Activated T-cell treated with anti-CD3 and anti-CD28 coated beads, Interleukin-2, amount 50 U/mL, for 72 hours (primary cell): ENCODE results near the gene PAX3. TPM values are rescaled to one million over a fixed set of nuclear protein-coding genes. Genes with fewer than 3 reads are reported as not detected.

Experiments
- ATAC-seq, 2 donors: fragments of 150-1000 bp; cut with Tn5 transposase; replicated peaks in 1 of 2; 2 replicates each; pipeline ENCODE4 v1.10.0; 2021; ENCODE audit warnings: moderate library complexity in 2 of 2, mild to moderate bottlenecking in 1 of 2
- DNase-seq, 2 donors: peaks; one replicate each; pipeline ENCODE4 v3.0.0; 2021 to 2022; ENCODE audit warnings: mixed read lengths in 1 of 2
- H3K27ac Mint-ChIP-seq: one replicate; pipeline ENCODE4 v1.8.0; 2022; ENCODE audit warnings: mild to moderate bottlenecking, moderate library complexity, mixed read lengths
- H3K27me3 Mint-ChIP-seq: one replicate; pipeline ENCODE4 v1.8.0; 2022; ENCODE audit warnings: low read depth, mixed read lengths
- H3K36me3 Mint-ChIP-seq, 2 donors: one replicate each; pipeline ENCODE4 v1.8.0; 2022; ENCODE audit warnings: mixed read lengths in 2 of 2, mild to moderate bottlenecking in 1 of 2; ENCODE audit not compliant: insufficient read depth in 2 of 2
- H3K4me1 Mint-ChIP-seq: one replicate; pipeline ENCODE4 v1.8.0; 2022; ENCODE audit warnings: low read depth, mixed read lengths
- H3K4me3 Mint-ChIP-seq, 2 donors: one replicate each; pipeline ENCODE4 v1.8.0; 2022; ENCODE audit warnings: mild to moderate bottlenecking in 2 of 2, mixed read lengths in 2 of 2, moderate library complexity in 2 of 2
- H3K9me3 Mint-ChIP-seq, 2 donors: one replicate each; pipeline ENCODE4 v1.8.0; 2022; ENCODE audit warnings: mixed read lengths in 2 of 2
- total RNA-seq, 2 donors: library from RNA; stranded (reverse); gene quantifications; one replicate each; pipeline ENCODE4 v1.2.3, GENCODE V29; 2022

Gene PAX3
- total RNA-seq, 2 donors from 2014 or later: not detected

DNA sequence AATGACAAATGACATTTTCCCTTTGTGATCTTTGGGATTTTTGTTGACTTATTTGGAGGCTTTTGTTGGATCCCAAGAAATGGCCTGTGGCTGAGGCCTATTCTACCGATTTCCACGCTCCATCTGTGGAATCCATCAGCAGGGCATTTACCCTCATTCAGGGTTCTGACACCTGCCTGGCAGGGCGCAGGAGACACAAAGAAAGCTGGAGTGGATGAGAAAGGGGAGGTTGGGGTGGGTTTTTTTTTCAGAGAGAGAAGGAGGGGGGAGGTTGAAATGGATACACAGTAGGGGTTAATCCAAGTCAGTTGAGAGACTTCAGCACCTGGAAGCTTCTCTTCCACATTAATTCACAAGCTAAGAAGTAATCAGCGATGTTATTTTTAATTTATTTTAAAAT is 59.7 kb downstream of the PAX3 start:
- H3K9me3 Mint-ChIP-seq: peaks cover 0 to 4% of the 10 kb centered on the region in 2 donors
- H3K4me3 Mint-ChIP-seq: no peak overlapping the region
- no peaks in the 10 kb centered on the region for H3K36me3 Mint-ChIP-seq
- H3K27me3 Mint-ChIP-seq: peaks cover 52% of the 10 kb centered on the region
- no peak overlapping the region for H3K27ac Mint-ChIP-seq
- no peaks in the 10 kb centered on the region for H3K4me1 Mint-ChIP-seq
- DNase-seq (no peak), ATAC-seq (no peak)

DNA sequence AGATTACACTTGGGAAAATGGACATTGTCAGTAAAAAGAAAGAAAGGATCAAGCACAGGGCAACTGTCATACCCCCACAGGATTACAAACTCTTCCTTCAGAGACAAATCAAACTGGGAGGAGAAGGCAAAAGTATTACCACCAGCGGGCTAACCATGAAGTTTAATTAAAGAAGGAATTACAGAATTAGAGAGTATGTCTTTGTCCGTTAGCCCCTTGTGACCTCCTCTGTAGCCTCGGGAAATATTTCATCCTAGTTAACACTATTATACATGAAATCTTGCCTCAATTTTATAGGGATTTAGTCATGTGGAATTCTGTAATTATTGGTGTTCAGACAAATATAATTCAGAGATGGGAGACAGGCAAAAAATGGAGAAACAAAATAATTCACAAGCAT is 60.7 kb downstream of the PAX3 start:
- no peak for ATAC-seq
- Mint-ChIP-seq H3K4me3 (no peak overlapping the region), H3K4me1 (no peaks in the 10 kb centered on the region), H3K36me3 (no peaks in the 10 kb centered on the region), H3K27me3 (peaks cover 43% of the 10 kb centered on the region), H3K27ac (no peak overlapping the region), H3K9me3 (no peaks in the 10 kb centered on the region)
- DNase-seq: no peak

DNA sequence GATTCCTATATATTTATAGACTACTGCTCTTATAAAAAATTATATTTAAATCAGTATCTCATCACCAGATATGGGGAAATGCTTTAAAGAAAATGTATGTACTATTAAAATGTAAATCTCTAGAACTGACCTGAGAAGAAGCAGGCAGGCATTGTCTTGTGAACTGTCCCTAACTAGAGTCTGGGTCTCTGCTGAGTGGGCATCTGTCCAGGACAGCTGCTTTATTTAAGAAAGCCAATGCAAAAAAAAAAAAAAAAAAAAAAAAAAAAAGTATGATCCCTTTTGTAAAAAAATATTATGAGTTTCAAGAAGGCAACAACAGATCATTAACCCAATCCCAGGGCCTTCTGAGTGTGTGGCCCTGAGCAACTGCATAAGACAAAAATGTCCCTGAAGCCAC is 66.0 kb downstream of the PAX3 start:
- Mint-ChIP-seq H3K9me3 (peaks cover 0 to 2% of the 10 kb centered on the region in 2 donors), H3K27me3 (peaks cover 8% of the 10 kb centered on the region)

DNA sequence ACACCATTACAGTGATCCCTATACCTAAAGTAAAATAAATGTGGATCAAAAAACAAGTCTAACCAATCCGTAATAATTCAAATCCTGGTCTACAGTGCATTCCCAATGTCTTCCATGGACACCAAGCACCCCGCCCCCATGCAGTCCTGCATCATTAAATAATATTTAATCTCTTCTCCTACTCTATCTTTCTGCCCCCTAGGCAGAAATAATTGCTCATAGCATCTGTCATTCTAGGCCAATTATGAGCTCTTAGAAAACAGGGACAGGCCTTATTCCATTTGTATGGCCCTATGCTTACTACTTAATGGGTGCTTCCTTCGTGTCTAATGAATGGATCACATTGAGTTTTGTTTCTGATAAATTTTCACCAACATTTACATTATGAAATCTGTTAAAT is 66.4 kb downstream of the PAX3 start:
- Mint-ChIP-seq H3K36me3 (no peaks in the 10 kb centered on the region), H3K4me1 (no peaks in the 10 kb centered on the region), H3K9me3 (peaks cover 0 to 2% of the 10 kb centered on the region in 2 donors), H3K27me3 (peaks cover 8% of the 10 kb centered on the region), H3K27ac (no peak overlapping the region), H3K4me3 (no peak overlapping the region)
- DNase-seq: no peak
- no peak for ATAC-seq

More for the DNA sequence above, 66.0 kb downstream of the PAX3 start:
- Mint-ChIP-seq H3K36me3 (no peaks in the 10 kb centered on the region), H3K4me3 (no peak overlapping the region), H3K27ac (no peak overlapping the region), H3K4me1 (no peaks in the 10 kb centered on the region)
- ATAC-seq (no peak), DNase-seq (no peak)

DNA sequence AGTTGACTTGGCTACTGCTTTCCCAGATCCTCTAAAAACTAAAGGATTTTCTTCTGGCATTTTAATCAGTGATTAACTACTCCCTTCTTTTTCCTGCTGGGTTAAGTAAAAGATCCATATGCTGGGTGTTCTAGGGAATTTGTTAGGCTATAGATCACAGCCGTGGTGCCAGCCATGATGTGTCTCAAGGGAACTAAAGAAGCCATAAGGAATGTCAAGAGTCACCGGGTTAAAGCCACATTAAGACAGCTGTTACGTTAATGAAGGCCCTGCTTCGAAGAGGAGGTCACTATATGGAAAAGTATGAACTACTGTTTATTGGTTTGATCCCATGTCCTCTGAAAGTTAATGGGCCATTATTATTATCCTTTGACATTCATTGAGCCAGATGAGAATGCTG is 70.7 kb downstream of the PAX3 start:
- peaks cover 0 to 2% of the 10 kb centered on the region in 2 donors for H3K9me3 Mint-ChIP-seq
- peaks cover 8% of the 10 kb centered on the region for H3K27me3 Mint-ChIP-seq

DNA sequence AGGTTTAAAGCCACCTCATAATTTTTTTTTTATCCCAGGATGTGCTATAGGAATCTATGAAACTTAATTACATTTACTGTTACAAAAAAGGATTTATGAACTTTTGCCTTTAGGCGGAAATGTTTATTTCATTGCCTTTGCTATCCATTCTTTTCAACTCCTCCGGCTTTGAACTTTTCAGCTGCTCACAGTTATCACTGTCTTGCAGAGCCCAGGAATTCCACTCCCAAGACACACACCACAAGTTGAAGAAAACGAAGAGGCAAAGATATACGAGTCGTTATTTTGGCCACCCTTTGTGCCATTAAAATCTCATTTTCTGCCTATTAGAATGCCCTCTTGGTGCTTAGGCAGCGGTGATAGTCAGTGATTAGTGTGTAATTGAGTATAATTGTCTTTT is 80.0 kb downstream of the PAX3 start:
- Mint-ChIP-seq H3K27ac (no peak overlapping the region), H3K4me3 (no peak overlapping the region), H3K4me1 (no peaks in the 10 kb centered on the region), H3K9me3 (no peaks in the 10 kb centered on the region), H3K27me3 (no peaks in the 10 kb centered on the region), H3K36me3 (no peaks in the 10 kb centered on the region)
- DNase-seq (no peak), ATAC-seq (no peak)

More for the DNA sequence above, 70.7 kb downstream of the PAX3 start:
- Mint-ChIP-seq H3K4me3 (no peak overlapping the region), H3K4me1 (no peaks in the 10 kb centered on the region), H3K36me3 (no peaks in the 10 kb centered on the region), H3K27ac (no peak overlapping the region)
- ATAC-seq (no peak), DNase-seq (no peak)

DNA sequence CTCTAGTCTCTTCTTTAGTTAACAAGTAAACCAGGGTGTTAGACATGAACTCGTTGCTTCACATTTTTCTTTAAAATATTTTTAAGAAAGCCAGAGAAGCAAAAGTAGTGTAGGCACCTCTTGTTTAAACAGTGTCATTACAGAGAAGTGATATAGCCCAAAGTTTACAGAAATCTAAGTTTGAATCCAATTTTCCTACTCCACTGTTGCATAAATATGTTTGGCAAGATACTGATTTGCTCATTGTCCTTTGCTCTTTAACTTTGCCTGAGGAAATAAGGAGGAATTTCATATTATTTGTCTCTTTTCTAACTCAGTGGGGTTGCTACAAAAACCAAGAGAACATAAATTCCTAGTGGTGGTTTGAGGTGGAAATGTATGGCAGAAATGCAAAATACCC is 81.1 kb downstream of the PAX3 start:
- Mint-ChIP-seq H3K9me3 (no peaks in the 10 kb centered on the region), H3K4me1 (no peaks in the 10 kb centered on the region), H3K4me3 (no peak overlapping the region), H3K27ac (no peak overlapping the region), H3K27me3 (no peaks in the 10 kb centered on the region), H3K36me3 (no peaks in the 10 kb centered on the region)
- DNase-seq (no peak), ATAC-seq (no peak)

DNA sequence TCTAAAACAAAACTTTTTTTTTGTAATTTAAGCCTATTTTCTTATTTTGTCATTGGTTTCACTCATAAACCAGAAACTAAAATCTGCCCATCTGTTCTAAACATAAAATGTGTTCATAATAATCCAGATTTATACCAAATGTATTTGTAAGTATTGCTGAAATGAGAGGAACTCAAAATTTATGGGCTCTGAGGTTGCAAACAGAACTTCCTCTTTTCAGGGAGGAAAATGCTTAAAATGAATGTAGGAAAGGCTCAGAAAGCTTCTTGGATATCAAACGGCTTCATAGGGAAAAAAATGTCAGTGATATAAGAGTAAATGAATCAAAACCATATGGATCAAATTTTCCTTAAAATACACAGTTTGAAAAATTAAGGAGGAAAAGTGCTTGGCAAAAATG is 83.9 kb downstream of the PAX3 start:
- no peak overlapping the region for H3K27ac Mint-ChIP-seq

DNA sequence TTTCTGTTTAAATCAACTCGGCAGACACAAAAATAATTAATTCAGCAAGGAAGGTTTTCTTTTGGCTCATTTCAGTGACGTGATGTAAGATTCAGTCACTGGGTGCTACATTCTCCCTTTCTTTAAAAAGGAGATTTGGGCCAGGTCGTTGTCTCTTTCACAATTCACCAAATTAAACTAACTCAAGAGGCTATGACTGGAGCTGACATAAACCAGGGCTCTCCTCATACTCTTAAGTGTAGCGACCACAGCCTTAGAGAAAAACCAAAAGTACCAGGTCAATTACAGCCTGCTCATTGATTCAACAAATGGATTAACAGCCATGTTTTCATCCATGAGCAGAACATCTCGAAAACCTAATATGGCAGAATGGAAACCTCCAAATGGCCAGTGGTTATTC is 85.7 kb downstream of the PAX3 start:
- Mint-ChIP-seq H3K4me3 (no peak overlapping the region), H3K4me1 (no peaks in the 10 kb centered on the region), H3K27ac (no peak overlapping the region), H3K9me3 (no peaks in the 10 kb centered on the region), H3K36me3 (no peaks in the 10 kb centered on the region), H3K27me3 (no peaks in the 10 kb centered on the region)
- DNase-seq (no peak), ATAC-seq (no peak)

More for the DNA sequence above, 83.9 kb downstream of the PAX3 start:
- ATAC-seq (no peak), DNase-seq (no peak)
- H3K27me3 Mint-ChIP-seq: no peaks in the 10 kb centered on the region
- H3K9me3 Mint-ChIP-seq: no peaks in the 10 kb centered on the region
- no peaks in the 10 kb centered on the region for H3K4me1 Mint-ChIP-seq
- H3K4me3 Mint-ChIP-seq: no peak overlapping the region
- H3K36me3 Mint-ChIP-seq: no peaks in the 10 kb centered on the region

DNA sequence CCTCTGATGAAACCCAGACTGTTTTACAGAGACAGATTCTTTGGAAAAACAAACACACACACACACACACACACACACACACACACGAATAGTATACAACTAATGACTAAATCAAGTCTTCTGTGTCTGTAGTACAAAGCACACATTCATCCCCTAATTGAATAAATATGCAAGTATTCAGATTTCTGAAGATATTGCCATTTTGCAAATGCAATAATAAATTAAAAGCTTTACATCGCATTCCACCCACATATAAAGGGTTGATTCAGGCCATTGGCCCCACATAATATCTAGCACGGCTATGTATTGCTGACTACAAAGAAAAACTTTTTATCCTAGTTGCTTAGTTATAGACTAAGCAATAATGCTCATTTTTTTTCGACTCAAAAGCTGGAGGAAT is 86.2 kb downstream of the PAX3 start:
- no peak overlapping the region for H3K4me3 Mint-ChIP-seq
- no peaks in the 10 kb centered on the region for H3K27me3 Mint-ChIP-seq
- H3K9me3 Mint-ChIP-seq: no peaks in the 10 kb centered on the region
- H3K4me1 Mint-ChIP-seq: no peaks in the 10 kb centered on the region
- DNase-seq (no peak), ATAC-seq (no peak)
- no peaks in the 10 kb centered on the region for H3K36me3 Mint-ChIP-seq
- no peak overlapping the region for H3K27ac Mint-ChIP-seq

DNA sequence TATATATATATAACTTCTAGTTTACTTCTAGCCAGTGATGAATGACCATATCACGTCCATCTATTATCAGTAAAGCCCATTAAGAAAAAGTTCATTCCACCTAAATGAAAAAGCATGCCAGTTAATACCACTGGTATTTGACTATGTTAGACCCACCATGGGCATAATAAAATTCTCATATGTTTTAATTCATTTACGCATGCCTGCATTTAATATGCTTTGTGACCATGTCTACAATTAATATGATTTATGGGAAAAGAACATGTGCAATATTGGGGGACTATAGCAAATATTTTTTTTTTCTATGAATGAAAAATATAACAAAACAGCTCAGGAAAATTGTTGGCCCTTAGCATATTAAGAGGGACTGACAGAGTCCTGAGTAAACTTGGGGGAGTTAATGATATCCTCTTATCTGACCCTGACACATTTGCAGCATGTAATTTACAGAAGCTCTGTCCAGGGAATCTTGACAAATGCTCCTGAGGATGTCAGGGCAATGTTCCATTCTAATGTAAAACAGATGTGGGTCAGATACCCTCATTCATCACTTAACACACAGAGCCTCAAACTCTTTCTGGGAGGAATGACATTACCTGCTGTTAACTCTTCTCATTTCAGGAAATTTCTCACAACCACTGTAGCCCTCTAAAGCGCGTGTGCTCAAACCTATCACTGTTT is 90.6 kb downstream of the PAX3 start:
- no peak for DNase-seq
- Mint-ChIP-seq H3K27me3 (no peaks in the 10 kb centered on the region), H3K9me3 (no peaks in the 10 kb centered on the region), H3K4me1 (no peaks in the 10 kb centered on the region), H3K36me3 (no peaks in the 10 kb centered on the region), H3K27ac (no peak overlapping the region), H3K4me3 (no peak overlapping the region)
- no peak for ATAC-seq

DNA sequence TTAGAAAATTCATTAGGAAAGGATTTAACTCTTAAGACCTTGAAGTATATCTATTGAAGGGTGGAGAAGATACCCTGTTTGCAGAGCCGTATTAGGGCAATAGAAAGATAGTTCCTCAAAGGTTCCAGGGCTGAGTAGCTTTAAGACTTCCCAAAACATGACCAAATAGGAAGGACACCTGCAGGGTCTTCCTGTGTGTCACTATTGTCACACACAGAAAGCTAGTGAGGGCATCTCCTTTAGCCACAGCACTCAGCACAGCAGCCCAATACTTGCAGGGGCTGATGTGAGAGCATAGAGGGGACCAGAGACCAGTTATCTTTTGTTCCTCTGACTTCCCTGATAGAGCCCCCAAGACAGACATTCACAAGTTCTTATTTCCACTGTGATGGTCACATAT is 93.7 kb downstream of the PAX3 start:
- Mint-ChIP-seq H3K4me1 (no peaks in the 10 kb centered on the region), H3K27me3 (no peaks in the 10 kb centered on the region), H3K36me3 (no peaks in the 10 kb centered on the region), H3K9me3 (no peaks in the 10 kb centered on the region), H3K4me3 (no peak overlapping the region), H3K27ac (no peak overlapping the region)
- ATAC-seq (no peak), DNase-seq (no peak)

DNA sequence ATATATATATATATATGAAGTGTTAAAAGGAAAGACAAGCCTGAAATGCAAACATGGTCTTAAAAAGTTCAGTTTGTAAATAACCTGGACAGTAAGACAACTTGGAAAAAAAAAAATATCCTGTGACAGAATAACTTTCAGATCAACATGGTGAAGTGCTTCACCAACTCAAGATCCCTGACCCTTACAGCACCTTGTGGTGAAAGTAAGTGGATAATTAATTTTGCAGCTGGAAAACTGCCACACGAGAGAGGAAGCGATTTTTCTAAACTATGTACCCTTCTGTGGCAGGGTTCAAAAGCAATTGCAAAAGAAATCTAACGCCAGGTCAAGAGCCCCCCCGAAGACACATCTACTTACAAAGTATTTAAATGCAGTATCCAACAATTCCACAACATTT is 95.8 kb downstream of the PAX3 start:
- Mint-ChIP-seq H3K27me3 (no peaks in the 10 kb centered on the region), H3K9me3 (no peaks in the 10 kb centered on the region), H3K27ac (no peak overlapping the region), H3K4me3 (no peak overlapping the region), H3K36me3 (no peaks in the 10 kb centered on the region), H3K4me1 (no peaks in the 10 kb centered on the region)
- no peak for ATAC-seq
- DNase-seq: no peak

DNA sequence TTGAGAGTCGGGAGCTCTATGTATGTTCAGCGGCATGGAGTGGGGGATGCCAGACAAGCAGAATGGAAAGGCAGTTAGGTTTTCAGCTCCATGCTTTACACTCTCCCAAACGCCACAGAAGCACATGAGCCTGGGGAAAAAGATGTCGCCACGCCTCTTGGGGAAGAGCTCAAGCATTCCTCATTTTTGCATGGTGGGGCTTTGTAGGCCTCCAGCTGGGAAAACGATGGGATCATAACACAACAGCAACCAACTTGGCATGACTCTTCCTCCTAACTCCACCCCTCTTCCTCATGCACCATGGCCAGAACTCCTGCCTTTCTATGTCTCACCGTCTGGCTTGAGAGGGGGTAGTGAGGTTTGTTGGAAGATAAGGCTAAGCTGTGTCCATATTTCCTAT is 102.6 kb downstream of the PAX3 start:
- no peak for ATAC-seq
- Mint-ChIP-seq H3K4me1 (no peaks in the 10 kb centered on the region), H3K27ac (no peak overlapping the region), H3K27me3 (no peaks in the 10 kb centered on the region), H3K4me3 (no peak overlapping the region), H3K36me3 (no peaks in the 10 kb centered on the region), H3K9me3 (peaks cover 0 to 3% of the 10 kb centered on the region in 2 donors)
- DNase-seq: no peak
